Naive B cell (primary cell): ENCODE measurements around the gene ANK3. TPM values are rescaled to one million over a fixed set of nuclear protein-coding genes. Genes with fewer than 3 reads are reported as not detected.

Source experiments
- ATAC-seq, 2 donors: fragments of 150-1000 bp; cut with Tn5 transposase; 2 replicates each; pipeline ENCODE4 v1.10.0; 2021; ENCODE audit warnings: low read depth in 2 of 2, mild to moderate bottlenecking in 2 of 2, moderate library complexity in 2 of 2
- DNase-seq: peaks from one replicate; pipeline ENCODE4 v3.0.0; 2022
- H3K27ac Mint-ChIP-seq, 6 donors: one replicate each; pipeline ENCODE4 v1.8.0; 2020 to 2022; ENCODE audit warnings: mild to moderate bottlenecking in 6 of 6, mixed read lengths in 6 of 6, moderate library complexity in 5 of 6, inconsistent platforms in 2 of 6
- H3K27me3 Mint-ChIP-seq, 3 donors: one replicate each; pipeline ENCODE4 v1.8.0; 2021 to 2022; ENCODE audit warnings: mixed read lengths in 3 of 3, mild to moderate bottlenecking in 1 of 3
- H3K36me3 Mint-ChIP-seq, 2 donors: one replicate each; pipeline ENCODE4 v1.8.0; 2020 to 2022; ENCODE audit warnings: mixed read lengths in 2 of 2, inconsistent platforms in 1 of 2, mild to moderate bottlenecking in 1 of 2
- H3K4me1 Mint-ChIP-seq, 3 donors: one replicate each; pipeline ENCODE4 v1.8.0; 2020 to 2022; ENCODE audit warnings: mixed read lengths in 3 of 3, inconsistent platforms in 1 of 3, mild to moderate bottlenecking in 1 of 3, moderate library complexity in 1 of 3
- H3K4me3 Mint-ChIP-seq, 8 donors: one replicate each; pipeline ENCODE4 v1.8.0; 2020 to 2022; ENCODE audit warnings: mild to moderate bottlenecking in 8 of 8, mixed read lengths in 8 of 8, moderate library complexity in 8 of 8, inconsistent platforms in 2 of 8
- H3K9me3 Mint-ChIP-seq, 7 donors: one replicate each; pipeline ENCODE4 v1.8.0; 2020 to 2022; ENCODE audit warnings: mixed read lengths in 7 of 7, mild to moderate bottlenecking in 5 of 7, inconsistent platforms in 2 of 7, moderate library complexity in 1 of 7
- polyA plus RNA-seq, 6 donors: library from polyadenylated mRNA; unstranded; fragments of 300-500 nt; fragmentation: Illumina TruSeq; gene quantifications; one replicate each; pipeline ENCODE4 v1.2.3, GENCODE V29; 2021; ENCODE audit warnings: low read depth in 6 of 6

Gene ANK3
- polyA plus RNA-seq, 6 donors from 2014 or later = 1.3 to 3.8 (median 2.5) TPM; not detected in 1

- no peak overlapping the region for H3K27ac Mint-ChIP-seq
- no peaks in the 10 kb centered on the region for H3K27me3 Mint-ChIP-seq
- DNase-seq (no peak), ATAC-seq (no peak)
- H3K4me1 Mint-ChIP-seq = peaks cover 23 to 27% (median 24%) of the 10 kb centered on the region in 3 donors
- H3K36me3 Mint-ChIP-seq = no peaks in the 10 kb centered on the region
- no peaks in the 10 kb centered on the region for H3K9me3 Mint-ChIP-seq
- H3K4me3 Mint-ChIP-seq = no peak overlapping the region
Measured at GRCh38 chr10:60384011-60384410, 5.7 kb downstream of the ANK3 start.

- no peaks in the 10 kb centered on the region for H3K9me3 Mint-ChIP-seq
- DNase-seq = no peak
- H3K27me3 Mint-ChIP-seq = no peaks in the 10 kb centered on the region
- no peaks in the 10 kb centered on the region for H3K36me3 Mint-ChIP-seq
- H3K4me1 Mint-ChIP-seq = peaks cover 14 to 18% (median 17%) of the 10 kb centered on the region in 3 donors
- no peak for ATAC-seq
- H3K27ac Mint-ChIP-seq = no peak overlapping the region
- H3K4me3 Mint-ChIP-seq = no peak overlapping the region
Measured at GRCh38 chr10:60382946-60383681, 6.6 kb downstream of the ANK3 start.

GRCh38 chr10:60380781-60381180 lies 8.9 kb downstream of the ANK3 start:
- no peaks in the 10 kb centered on the region for H3K36me3 Mint-ChIP-seq
- ATAC-seq (no peak), DNase-seq (no peak)
- no peaks in the 10 kb centered on the region for H3K27me3 Mint-ChIP-seq
- H3K27ac Mint-ChIP-seq = no peak overlapping the region
- H3K4me3 Mint-ChIP-seq = no peak overlapping the region
- H3K4me1 Mint-ChIP-seq = peaks cover 6 to 12% (median 8%) of the 10 kb centered on the region in 3 donors
- H3K9me3 Mint-ChIP-seq = no peaks in the 10 kb centered on the region

- Mint-ChIP-seq H3K27ac (no peak overlapping the region), H3K9me3 (no peaks in the 10 kb centered on the region), H3K27me3 (no peaks in the 10 kb centered on the region), H3K4me1 (peaks cover 7 to 8% (median 7%) of the 10 kb centered on the region in 3 donors), H3K4me3 (no peak overlapping the region), H3K36me3 (no peaks in the 10 kb centered on the region)
- ATAC-seq = no peak
- DNase-seq = no peak
Measured at GRCh38 chr10:60377955-60378354, 11.7 kb downstream of the ANK3 start.

GRCh38 chr10:60377042-60377352 lies 12.7 kb downstream of the ANK3 start:
- Mint-ChIP-seq H3K27me3 (no peaks in the 10 kb centered on the region), H3K4me3 (no peak overlapping the region), H3K36me3 (no peaks in the 10 kb centered on the region), H3K27ac (no peak overlapping the region), H3K9me3 (no peaks in the 10 kb centered on the region), H3K4me1 (peaks cover 4 to 8% (median 6%) of the 10 kb centered on the region in 3 donors)
- ATAC-seq = no peak
- no peak for DNase-seq

GRCh38 chr10:60376221-60377041 lies 13.2 kb downstream of the ANK3 start:
- ATAC-seq = no peak
- H3K4me1 Mint-ChIP-seq = peaks cover 0 to 6% (median 2%) of the 10 kb centered on the region in 3 donors
- H3K27ac Mint-ChIP-seq = no peak overlapping the region
- no peaks in the 10 kb centered on the region for H3K27me3 Mint-ChIP-seq
- H3K36me3 Mint-ChIP-seq = no peaks in the 10 kb centered on the region
- no peak overlapping the region for H3K4me3 Mint-ChIP-seq
- no peaks in the 10 kb centered on the region for H3K9me3 Mint-ChIP-seq
- DNase-seq = no peak

GRCh38 chr10:60375293-60376004 lies 14.2 kb downstream of the ANK3 start:
- H3K27me3 Mint-ChIP-seq = no peaks in the 10 kb centered on the region
- no peak overlapping the region for H3K4me3 Mint-ChIP-seq
- H3K4me1 Mint-ChIP-seq = peaks cover 4 to 6% (median 5%) of the 10 kb centered on the region in 3 donors
- H3K27ac Mint-ChIP-seq = no peak overlapping the region
- H3K9me3 Mint-ChIP-seq = no peaks in the 10 kb centered on the region
- no peak for DNase-seq
- no peaks in the 10 kb centered on the region for H3K36me3 Mint-ChIP-seq
- no peak for ATAC-seq

- Mint-ChIP-seq H3K9me3 (no peaks in the 10 kb centered on the region), H3K4me1 (peaks cover 4 to 6% (median 5%) of the 10 kb centered on the region in 3 donors), H3K27me3 (no peaks in the 10 kb centered on the region), H3K27ac (no peak overlapping the region), H3K36me3 (no peaks in the 10 kb centered on the region), H3K4me3 (no peak overlapping the region)
- ATAC-seq (no peak), DNase-seq (no peak)
Measured at GRCh38 chr10:60374836-60375235, 14.8 kb downstream of the ANK3 start.

- no peak for DNase-seq
- Mint-ChIP-seq H3K27me3 (no peaks in the 10 kb centered on the region), H3K4me1 (peaks cover 4 to 6% (median 5%) of the 10 kb centered on the region in 3 donors), H3K27ac (no peak overlapping the region), H3K9me3 (no peaks in the 10 kb centered on the region), H3K36me3 (no peaks in the 10 kb centered on the region), H3K4me3 (no peak overlapping the region)
- no peak for ATAC-seq
Measured at GRCh38 chr10:60372436-60372835, 17.2 kb downstream of the ANK3 start.

GRCh38 chr10:60369547-60369930 lies 20.1 kb downstream of the ANK3 start:
- no peaks in the 10 kb centered on the region for H3K9me3 Mint-ChIP-seq
- no peaks in the 10 kb centered on the region for H3K36me3 Mint-ChIP-seq
- ATAC-seq = no peak
- H3K27me3 Mint-ChIP-seq = peaks cover 0 to 9% (median 0%) of the 10 kb centered on the region in 3 donors
- peaks cover 2 to 6% (median 5%) of the 10 kb centered on the region in 3 donors for H3K4me1 Mint-ChIP-seq
- H3K27ac Mint-ChIP-seq = no peak overlapping the region
- no peak for DNase-seq
- H3K4me3 Mint-ChIP-seq = no peak overlapping the region

- Mint-ChIP-seq H3K4me1 (peaks cover 3 to 5% (median 4%) of the 10 kb centered on the region in 3 donors), H3K4me3 (no peak overlapping the region), H3K36me3 (no peaks in the 10 kb centered on the region), H3K9me3 (no peaks in the 10 kb centered on the region), H3K27me3 (peaks cover 0 to 9% (median 0%) of the 10 kb centered on the region in 3 donors), H3K27ac (no peak overlapping the region)
- ATAC-seq = no peak
- DNase-seq = no peak
Measured at GRCh38 chr10:60368875-60369546, 20.7 kb downstream of the ANK3 start.

- Mint-ChIP-seq H3K27me3 (peaks cover 0 to 9% (median 0%) of the 10 kb centered on the region in 3 donors), H3K36me3 (no peaks in the 10 kb centered on the region), H3K4me1 (peaks cover 5 to 11% (median 10%) of the 10 kb centered on the region in 3 donors), H3K27ac (no peak overlapping the region), H3K4me3 (no peak overlapping the region), H3K9me3 (no peaks in the 10 kb centered on the region)
- DNase-seq = no peak
- ATAC-seq = no peak
Measured at GRCh38 chr10:60367901-60368300, 21.8 kb downstream of the ANK3 start.

- H3K4me3 Mint-ChIP-seq = no peak overlapping the region
- DNase-seq (no peak), ATAC-seq (no peak)
- peaks cover 0 to 9% (median 0%) of the 10 kb centered on the region in 3 donors for H3K27me3 Mint-ChIP-seq
- H3K36me3 Mint-ChIP-seq = no peaks in the 10 kb centered on the region
- H3K4me1 Mint-ChIP-seq = peaks cover 5 to 11% (median 10%) of the 10 kb centered on the region in 3 donors
- H3K9me3 Mint-ChIP-seq = no peaks in the 10 kb centered on the region
- H3K27ac Mint-ChIP-seq = no peak overlapping the region
Measured at GRCh38 chr10:60367431-60367830, 22.2 kb downstream of the ANK3 start.
